ENCODE measurements around the gene CEP164. TPM values are rescaled to one million over a fixed set of nuclear protein-coding genes. Genes with fewer than 3 reads are reported as not detected.

Gene CEP164
- polyA plus RNA-seq, 1 of the 3 experiments (the other 2 are of a cell fraction), result 27.7 TPM

DNA sequence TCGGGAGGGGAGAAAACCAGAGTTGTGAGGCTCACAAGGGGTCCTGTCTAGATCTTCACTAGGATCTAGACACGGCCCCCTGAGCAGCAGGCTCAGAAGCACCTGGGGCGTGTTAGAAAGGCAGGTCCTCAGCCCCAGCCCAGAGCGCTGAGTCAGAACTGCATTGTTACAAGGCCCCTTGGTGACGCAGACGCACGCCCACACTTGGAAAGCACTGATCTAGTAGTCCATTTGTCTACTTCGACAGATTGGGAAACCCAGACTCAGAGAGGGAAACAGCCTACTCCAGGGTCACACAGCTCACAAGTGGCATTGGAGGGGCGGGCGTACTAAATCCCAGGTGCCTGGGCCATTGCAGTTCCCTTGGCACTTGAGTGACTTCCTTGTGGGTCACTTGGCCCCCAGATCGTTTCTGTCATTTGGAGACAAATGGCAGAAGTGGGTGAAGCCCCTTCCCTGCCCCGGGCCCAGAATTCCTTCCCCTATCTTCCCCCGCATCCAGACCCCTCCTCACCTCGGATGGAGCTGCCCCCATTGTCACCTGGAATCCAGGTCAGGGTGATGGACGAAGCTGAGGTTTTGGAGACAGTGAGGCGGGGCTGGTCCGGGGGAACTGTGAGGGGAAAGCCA, 110.8 kb downstream of the CEP164 start (continued):
- TF ChIP-seq, protein P1, sequence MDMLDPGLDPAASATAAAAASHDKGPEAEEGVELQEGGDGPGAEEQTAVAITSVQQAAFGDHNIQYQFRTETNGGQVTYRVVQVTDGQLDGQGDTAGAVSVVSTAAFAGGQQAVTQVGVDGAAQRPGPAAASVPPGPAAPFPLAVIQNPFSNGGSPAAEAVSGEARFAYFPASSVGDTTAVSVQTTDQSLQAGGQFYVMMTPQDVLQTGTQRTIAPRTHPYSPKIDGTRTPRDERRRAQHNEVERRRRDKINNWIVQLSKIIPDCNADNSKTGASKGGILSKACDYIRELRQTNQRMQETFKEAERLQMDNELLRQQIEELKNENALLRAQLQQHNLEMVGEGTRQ (IDR thresholded peaks at IDR 0.05; ENCODE audit: borderline replicate concordance, low read depth, low read length), result no peak
- no peak for TF ChIP-seq MEF2A (IDR thresholded peaks at IDR 0.05; ENCODE audit: borderline replicate concordance, low read depth)

DNA sequence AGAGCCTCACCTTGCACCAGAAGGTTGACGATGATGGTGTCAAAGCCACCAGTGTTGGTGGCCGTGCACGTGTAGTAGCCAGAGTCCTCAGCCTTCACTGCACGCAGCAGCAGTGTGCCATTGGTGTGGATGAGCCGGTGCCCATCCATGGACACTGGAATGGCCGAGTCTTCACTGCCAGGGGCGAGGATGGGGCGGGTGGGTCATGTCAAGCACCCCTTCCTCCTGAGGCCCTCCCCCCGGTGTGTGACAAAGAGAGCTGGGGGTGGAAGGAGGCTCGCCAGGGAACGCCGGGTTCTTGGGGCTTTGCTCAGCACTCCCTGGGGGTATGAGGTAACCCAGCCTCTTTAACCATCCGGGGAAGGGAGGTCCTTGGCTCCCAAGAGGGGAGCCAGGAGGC, 111.6 kb downstream of the CEP164 start:
- 17% methylated on average over 1 of the region's 13 CpGs for WGBS (ENCODE audit: low lambda C conversion rate)
- no peaks in the 10 kb centered on the region for H3F3A ChIP-seq (replicated peaks; ENCODE audit: insufficient read depth)
- no peaks in the 10 kb centered on the region for H4K20me1 ChIP-seq (ENCODE audit: insufficient read depth)
- H3K27me3 ChIP-seq (ENCODE audit: insufficient read depth), result peaks cover 6% of the 10 kb centered on the region; the same call in 1 of the 2 replicates
- H3K4me1 ChIP-seq (ENCODE audit: control insufficient read depth in 1 of 2, insufficient read depth in 2 of 2, low read depth in 1 of 2, low read length in 1 of 2), result peaks cover 0 to 16% of the 10 kb centered on the region in 2 experiments; a peak in 1 of 4 replicates
- H3K4me3 ChIP-seq (ENCODE audit: low read depth in 2 of 2, low read length in 1 of 2), result no peak overlapping the region
- no peak for DNase-seq
- H3K36me3 ChIP-seq (replicated peaks in 1 of 2; ENCODE audit: control insufficient read depth in 1 of 2, insufficient read depth in 2 of 2, low read length in 1 of 2), result no peaks in the 10 kb centered on the region
- no peaks in the 10 kb centered on the region for H3K9me3 ChIP-seq
- H3K9ac ChIP-seq, result no peak overlapping the region
- H3K79me2 ChIP-seq (ENCODE audit: insufficient read depth), result no peaks in the 10 kb centered on the region
- CTCF ChIA-PET, result interaction anchor here (1.2 to 9.8 kb wide), 2 partner anchors 13 to 369 kb away, joined by 5 to 239 read pairs; no protein-coding TSS in a partner anchor
- H3K9me2 ChIP-seq, result no peaks in the 10 kb centered on the region
- TF ChIP-seq GATA2 (CRISPR knock-in tag; IDR thresholded peaks at IDR 0.05) (no peak), POLR2AphosphoS5 (IDR thresholded peaks at IDR 0.05; ENCODE audit: low read depth, low read length) (no peak), TAF1 (IDR thresholded peaks at IDR 0.05; ENCODE audit: borderline replicate concordance, low read depth, low read length) (no peak), RFX5 (IDR thresholded peaks at IDR 0.05; ENCODE audit: low read length) (no peak), NRF1 (IDR thresholded peaks at IDR 0.05; ENCODE audit: low read depth, low read length) (no peak)
- TF ChIP-seq, protein P1 (IDR thresholded peaks at IDR 0.05; ENCODE audit: borderline replicate concordance, low read depth, low read length), result no peak
- TF ChIP-seq, protein P2, sequence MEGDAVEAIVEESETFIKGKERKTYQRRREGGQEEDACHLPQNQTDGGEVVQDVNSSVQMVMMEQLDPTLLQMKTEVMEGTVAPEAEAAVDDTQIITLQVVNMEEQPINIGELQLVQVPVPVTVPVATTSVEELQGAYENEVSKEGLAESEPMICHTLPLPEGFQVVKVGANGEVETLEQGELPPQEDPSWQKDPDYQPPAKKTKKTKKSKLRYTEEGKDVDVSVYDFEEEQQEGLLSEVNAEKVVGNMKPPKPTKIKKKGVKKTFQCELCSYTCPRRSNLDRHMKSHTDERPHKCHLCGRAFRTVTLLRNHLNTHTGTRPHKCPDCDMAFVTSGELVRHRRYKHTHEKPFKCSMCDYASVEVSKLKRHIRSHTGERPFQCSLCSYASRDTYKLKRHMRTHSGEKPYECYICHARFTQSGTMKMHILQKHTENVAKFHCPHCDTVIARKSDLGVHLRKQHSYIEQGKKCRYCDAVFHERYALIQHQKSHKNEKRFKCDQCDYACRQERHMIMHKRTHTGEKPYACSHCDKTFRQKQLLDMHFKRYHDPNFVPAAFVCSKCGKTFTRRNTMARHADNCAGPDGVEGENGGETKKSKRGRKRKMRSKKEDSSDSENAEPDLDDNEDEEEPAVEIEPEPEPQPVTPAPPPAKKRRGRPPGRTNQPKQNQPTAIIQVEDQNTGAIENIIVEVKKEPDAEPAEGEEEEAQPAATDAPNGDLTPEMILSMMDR (IDR thresholded peaks at IDR 0.05), result no peak
- TF ChIP-seq, protein P3, sequence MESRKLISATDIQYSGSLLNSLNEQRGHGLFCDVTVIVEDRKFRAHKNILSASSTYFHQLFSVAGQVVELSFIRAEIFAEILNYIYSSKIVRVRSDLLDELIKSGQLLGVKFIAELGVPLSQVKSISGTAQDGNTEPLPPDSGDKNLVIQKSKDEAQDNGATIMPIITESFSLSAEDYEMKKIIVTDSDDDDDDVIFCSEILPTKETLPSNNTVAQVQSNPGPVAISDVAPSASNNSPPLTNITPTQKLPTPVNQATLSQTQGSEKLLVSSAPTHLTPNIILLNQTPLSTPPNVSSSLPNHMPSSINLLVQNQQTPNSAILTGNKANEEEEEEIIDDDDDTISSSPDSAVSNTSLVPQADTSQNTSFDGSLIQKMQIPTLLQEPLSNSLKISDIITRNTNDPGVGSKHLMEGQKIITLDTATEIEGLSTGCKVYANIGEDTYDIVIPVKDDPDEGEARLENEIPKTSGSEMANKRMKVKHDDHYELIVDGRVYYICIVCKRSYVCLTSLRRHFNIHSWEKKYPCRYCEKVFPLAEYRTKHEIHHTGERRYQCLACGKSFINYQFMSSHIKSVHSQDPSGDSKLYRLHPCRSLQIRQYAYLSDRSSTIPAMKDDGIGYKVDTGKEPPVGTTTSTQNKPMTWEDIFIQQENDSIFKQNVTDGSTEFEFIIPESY (IDR thresholded peaks at IDR 0.05; ENCODE audit: borderline replicate concordance, low read depth), result no peak
- POLR2A ChIA-PET, result no interaction called here
- H2AFZ ChIP-seq (ENCODE audit: low read depth), result no peak overlapping the region
- H3K4me2 ChIP-seq, result no peak overlapping the region
- no peak overlapping the region for H3K27ac ChIP-seq (ENCODE audit: low read depth in 2 of 2, low read length in 1 of 2)
